ENCODE results near the gene ERF.

Gene ERF

GRCh38 chr19:42242512-42243409 is 12.2 kb downstream of the ERF start, which contains the start of gene GSK3A:
TSS of gene GSK3A (minus strand) at chr19:42242602. CDS start at chr19:42242465, 137 bp downstream.
- in situ Hi-C loops (cut with MboI; ENCODE audit: low sequenced_read_pairs): no loop called here

- in situ Hi-C loops (cut with MboI; ENCODE audit: low sequenced_read_pairs): no loop called here
Observed at GRCh38 chr19:42242069-42242511, 12.8 kb downstream of the ERF start.

GRCh38 chr19:42241279-42241678 is 13.6 kb downstream of the ERF start:
- in situ Hi-C loops (cut with MboI; ENCODE audit: low sequenced_read_pairs): no loop called here

- in situ Hi-C loops (cut with MboI; ENCODE audit: low sequenced_read_pairs): no loop called here
Observed at GRCh38 chr19:42239544-42240220, 15.2 kb downstream of the ERF start.

- in situ Hi-C loops (cut with MboI; ENCODE audit: low sequenced_read_pairs): no loop called here
Observed at GRCh38 chr19:42235181-42235580, 19.7 kb downstream of the ERF start.

- in situ Hi-C loops (cut with MboI; ENCODE audit: low sequenced_read_pairs): no loop called here
Observed at GRCh38 chr19:42234364-42234763, 20.6 kb downstream of the ERF start.

- in situ Hi-C loops (cut with MboI; ENCODE audit: low sequenced_read_pairs): no loop called here
Observed at GRCh38 chr19:42233678-42234292, 21.1 kb downstream of the ERF start.

- in situ Hi-C loops (cut with MboI; ENCODE audit: low sequenced_read_pairs): no loop called here
Observed at GRCh38 chr19:42233106-42233505, 21.8 kb downstream of the ERF start.

- in situ Hi-C loops (cut with MboI; ENCODE audit: low sequenced_read_pairs): no loop called here
Observed at GRCh38 chr19:42232435-42232834, 22.5 kb downstream of the ERF start.

GRCh38 chr19:42230571-42230970 is 24.4 kb downstream of the ERF start:
- in situ Hi-C loops (cut with MboI; ENCODE audit: low sequenced_read_pairs): no loop called here

- in situ Hi-C loops (cut with MboI; ENCODE audit: low sequenced_read_pairs): no loop called here
Observed at GRCh38 chr19:42229855-42230351, 25.0 kb downstream of the ERF start.

- in situ Hi-C loops (cut with MboI; ENCODE audit: low sequenced_read_pairs): no loop called here
Observed at GRCh38 chr19:42229301-42229854, 25.6 kb downstream of the ERF start.

GRCh38 chr19:42228641-42229040 is 26.3 kb downstream of the ERF start:
- in situ Hi-C loops (cut with MboI; ENCODE audit: low sequenced_read_pairs): no loop called here

GRCh38 chr19:42226886-42227285 is 28.0 kb downstream of the ERF start:
- in situ Hi-C loops (cut with MboI; ENCODE audit: low sequenced_read_pairs): no loop called here

- in situ Hi-C loops (cut with MboI; ENCODE audit: low sequenced_read_pairs): no loop called here
Observed at GRCh38 chr19:42225718-42226292, 29.1 kb downstream of the ERF start.

GRCh38 chr19:42224940-42225717 is 29.8 kb downstream of the ERF start:
- in situ Hi-C loops (cut with MboI; ENCODE audit: low sequenced_read_pairs): no loop called here

- in situ Hi-C loops (cut with MboI; ENCODE audit: low sequenced_read_pairs): no loop called here
Observed at GRCh38 chr19:42220751-42221097, 34.2 kb downstream of the ERF start.

- in situ Hi-C loops (cut with MboI; ENCODE audit: low sequenced_read_pairs): no loop called here
Observed at GRCh38 chr19:42219812-42220750, 34.8 kb downstream of the ERF start, which contains the start of gene ZNF526. TSS of gene ZNF526 (plus strand) at chr19:42220312. CDS start at chr19:42224404, 4,092 bp downstream.

All from HL-60/S4 (cell line).